ENCODE data around the gene ADAT3. TPM values are rescaled to one million over a fixed set of nuclear protein-coding genes. Genes with fewer than 3 reads are reported as not detected.

The ADAT3 gene
- total RNA-seq, 6 experiments from 2014 or later, result 1.8 to 5.3 (median 2.7) TPM

- intact Hi-C loops (cut with DNase I), result no loop called here
- DNase-seq, result peak in 1 of 3 donors; percentile 59
- no peak overlapping the region for H3K4me3 ChIP-seq
Measured at GRCh38 chr19:1907563-1908363, 2.6 kb downstream of the ADAT3 start.

DNA sequence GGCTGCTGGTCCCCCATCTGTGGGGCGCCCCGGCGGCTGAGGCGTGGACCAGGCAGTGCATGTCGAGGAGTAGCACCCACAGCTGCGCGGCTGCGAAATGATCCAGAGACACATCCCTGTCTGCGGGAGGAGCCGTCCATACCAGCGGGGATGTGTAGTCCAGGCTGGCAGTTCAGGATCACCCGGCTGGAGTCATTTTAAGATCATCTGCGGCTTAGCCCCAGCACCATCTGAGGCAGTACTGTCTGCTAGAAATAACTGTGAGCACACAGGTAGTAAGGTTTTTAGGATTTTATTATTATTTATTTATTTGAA, 3.1 kb downstream of the ADAT3 start:
- ATAC-seq, result no peak
- no CpG with 5 or more reads among the region's 13 CpGs for WGBS (ENCODE audit: insufficient coverage, low coverage, low lambda C conversion rate, missing lambda C conversion rate)
- TF ChIP-seq POLR2A (IDR thresholded peaks at IDR 0.05), result no peak
- TF ChIP-seq, protein P1, sequence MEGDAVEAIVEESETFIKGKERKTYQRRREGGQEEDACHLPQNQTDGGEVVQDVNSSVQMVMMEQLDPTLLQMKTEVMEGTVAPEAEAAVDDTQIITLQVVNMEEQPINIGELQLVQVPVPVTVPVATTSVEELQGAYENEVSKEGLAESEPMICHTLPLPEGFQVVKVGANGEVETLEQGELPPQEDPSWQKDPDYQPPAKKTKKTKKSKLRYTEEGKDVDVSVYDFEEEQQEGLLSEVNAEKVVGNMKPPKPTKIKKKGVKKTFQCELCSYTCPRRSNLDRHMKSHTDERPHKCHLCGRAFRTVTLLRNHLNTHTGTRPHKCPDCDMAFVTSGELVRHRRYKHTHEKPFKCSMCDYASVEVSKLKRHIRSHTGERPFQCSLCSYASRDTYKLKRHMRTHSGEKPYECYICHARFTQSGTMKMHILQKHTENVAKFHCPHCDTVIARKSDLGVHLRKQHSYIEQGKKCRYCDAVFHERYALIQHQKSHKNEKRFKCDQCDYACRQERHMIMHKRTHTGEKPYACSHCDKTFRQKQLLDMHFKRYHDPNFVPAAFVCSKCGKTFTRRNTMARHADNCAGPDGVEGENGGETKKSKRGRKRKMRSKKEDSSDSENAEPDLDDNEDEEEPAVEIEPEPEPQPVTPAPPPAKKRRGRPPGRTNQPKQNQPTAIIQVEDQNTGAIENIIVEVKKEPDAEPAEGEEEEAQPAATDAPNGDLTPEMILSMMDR (IDR thresholded peaks at IDR 0.05), result no peak
- Histone ChIP-seq H3K9me3 (no peaks in the 10 kb centered on the region), H3K4me3 (no peak overlapping the region), H3K27me3 (no peaks in the 10 kb centered on the region), H3K4me1 (peaks cover 0 to 8% (median 0%) of the 10 kb centered on the region in 4 donors), H3K36me3 (peaks cover 0 to 3% (median 0%) of the 10 kb centered on the region in 4 donors), H3K27ac (no peak overlapping the region)
- intact Hi-C loops (cut with DNase I), result no loop called here
- no peak for DNase-seq

More at GRCh38 chr19:1907563-1908363, 2.6 kb downstream of the ADAT3 start:
- WGBS (ENCODE audit: insufficient coverage, low coverage, low lambda C conversion rate, missing lambda C conversion rate), result 12% methylated on average over 3 of the region's 43 CpGs
- Histone ChIP-seq H3K36me3 (no peaks in the 10 kb centered on the region), H3K4me1 (peaks cover 0 to 12% (median 0%) of the 10 kb centered on the region in 4 donors), H3K9me3 (no peaks in the 10 kb centered on the region), H3K27me3 (no peaks in the 10 kb centered on the region), H3K27ac (peak overlapping the region in 1 of 3 donors; percentile 18)
- peak in 1 of 4 donors; percentile 27 for ATAC-seq
- TF ChIP-seq, protein P1 (IDR thresholded peaks at IDR 0.05), result no peak
- TF ChIP-seq POLR2A (IDR thresholded peaks at IDR 0.05), result no peak

DNA sequence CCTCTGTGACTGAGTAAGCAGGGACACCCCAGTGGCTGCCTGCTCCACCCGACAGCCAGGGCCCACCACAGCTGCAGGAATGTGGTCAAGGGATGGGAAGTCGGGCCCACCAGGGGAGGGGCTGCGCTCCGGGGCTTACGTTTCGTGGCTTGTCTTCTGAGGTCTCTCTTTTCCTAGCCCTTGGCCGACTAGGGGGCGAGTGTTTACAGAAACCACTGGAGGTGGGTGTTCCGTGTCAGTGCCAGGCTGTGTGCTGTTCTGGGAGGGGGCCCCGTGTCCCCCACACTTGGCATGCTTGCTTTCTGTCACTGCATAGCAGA, 4.5 kb downstream of the ADAT3 start:
- no peaks in the 10 kb centered on the region for H3K9me3 ChIP-seq
- peaks cover 0 to 7% (median 0%) of the 10 kb centered on the region in 4 donors for H3K4me1 ChIP-seq
- TF ChIP-seq, protein P1 (IDR thresholded peaks at IDR 0.05), result no peak
- TF ChIP-seq POLR2A (IDR thresholded peaks at IDR 0.05), result no peak
- intact Hi-C loops (cut with DNase I), result no loop called here
- H3K4me3 ChIP-seq, result no peak overlapping the region
- DNase-seq (no peak), ATAC-seq (no peak)
- WGBS (ENCODE audit: insufficient coverage, low coverage, low lambda C conversion rate, missing lambda C conversion rate), result no CpG with 5 or more reads among the region's 10 CpGs
- H3K36me3 ChIP-seq, result peaks cover 0 to 3% (median 0%) of the 10 kb centered on the region in 4 donors
- H3K27ac ChIP-seq, result no peak overlapping the region
- no peaks in the 10 kb centered on the region for H3K27me3 ChIP-seq

GRCh38 chr19:1910177-1910576, 5.0 kb downstream of the ADAT3 start:
- Histone ChIP-seq H3K36me3 (peaks cover 0 to 3% (median 0%) of the 10 kb centered on the region in 4 donors), H3K4me3 (no peak overlapping the region), H3K27ac (no peak overlapping the region), H3K4me1 (peaks cover 0 to 5% (median 0%) of the 10 kb centered on the region in 4 donors), H3K9me3 (no peaks in the 10 kb centered on the region), H3K27me3 (no peaks in the 10 kb centered on the region)
- DNase-seq (no peak), ATAC-seq (no peak)
- WGBS (ENCODE audit: insufficient coverage, low coverage, low lambda C conversion rate, missing lambda C conversion rate), result 100% methylated on average over 1 of the region's 10 CpGs
- TF ChIP-seq, protein P1 (IDR thresholded peaks at IDR 0.05), result no peak
- TF ChIP-seq POLR2A (IDR thresholded peaks at IDR 0.05), result no peak
- intact Hi-C loops (cut with DNase I), result no loop called here
